ENCODE measurements around the gene DIP2B.

The DIP2B gene

DNA sequence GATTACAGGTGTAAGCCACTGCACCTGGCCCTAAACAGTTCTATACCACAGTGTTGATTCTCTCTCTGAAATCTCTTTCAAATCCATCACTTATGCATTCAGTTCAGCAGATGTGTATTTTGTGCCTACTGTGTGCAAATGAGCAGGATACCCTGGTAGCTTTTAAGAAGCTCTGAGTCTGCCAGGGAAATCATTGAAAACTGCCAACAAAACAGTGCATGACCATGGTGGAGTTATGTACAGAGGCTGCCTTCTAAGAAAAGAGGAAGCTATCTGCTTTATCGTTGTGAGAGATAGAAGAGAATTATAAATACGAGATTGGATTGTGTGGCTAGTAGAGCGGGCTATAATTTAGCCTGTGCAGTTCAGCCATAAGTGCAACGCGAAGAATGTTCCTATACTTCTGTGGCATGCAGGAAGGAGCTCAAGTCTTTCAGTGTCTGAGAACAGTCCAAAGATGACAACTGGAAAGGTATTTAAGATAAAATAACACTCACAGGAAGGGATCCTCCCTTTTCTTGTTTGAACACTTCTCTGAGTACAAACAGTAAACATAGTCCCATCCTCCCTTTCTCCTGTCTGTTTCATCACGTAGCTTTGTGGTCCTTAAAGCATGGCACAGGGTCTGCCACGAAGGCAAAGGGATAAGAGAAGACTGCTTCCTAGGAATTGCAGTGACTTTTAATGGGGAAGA lies 4.3 kb downstream of the DIP2B start:
- H3K4me3 ChIP-seq (ENCODE audit: control insufficient read depth, low read depth, low read length): no peak overlapping the region

DNA sequence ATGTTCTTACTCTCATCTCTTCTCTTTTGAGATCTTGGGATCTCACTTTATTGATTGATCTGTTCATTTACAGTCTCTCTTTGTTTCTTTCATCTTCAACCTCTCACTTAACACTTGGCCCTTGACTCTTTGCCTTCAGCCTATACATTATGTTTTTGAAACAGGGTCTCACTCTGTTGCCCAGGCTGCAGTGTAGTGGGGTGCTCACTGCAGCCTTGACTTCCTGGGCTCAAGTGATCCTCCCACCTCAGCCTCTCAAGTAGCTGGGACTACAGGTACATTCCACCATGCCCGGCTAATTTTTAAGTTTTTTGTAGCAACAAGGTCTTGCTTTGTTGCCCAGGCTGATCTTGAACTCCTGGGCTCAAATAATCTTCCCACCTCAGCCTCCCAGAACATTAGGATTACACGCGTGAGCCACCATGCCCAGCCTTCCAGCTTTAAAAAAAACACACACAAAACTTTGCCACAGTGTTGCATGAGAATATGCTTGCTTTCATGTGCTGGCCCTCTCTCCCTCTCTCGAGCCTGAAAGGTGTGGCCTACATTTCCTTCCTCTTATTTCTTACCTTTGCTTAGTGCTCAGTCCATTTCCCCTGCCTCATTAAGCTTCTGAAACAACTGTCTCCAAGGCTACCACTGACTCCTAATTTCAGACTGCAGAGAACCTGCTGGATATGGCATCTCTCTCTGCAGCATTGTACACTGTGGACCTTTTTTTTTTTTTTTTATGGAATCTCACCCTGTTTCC lies 9.9 kb downstream of the DIP2B start:
- no peak overlapping the region for H3K4me3 ChIP-seq (ENCODE audit: control insufficient read depth, low read depth, low read length)
- TF ChIP-seq, protein P1, sequence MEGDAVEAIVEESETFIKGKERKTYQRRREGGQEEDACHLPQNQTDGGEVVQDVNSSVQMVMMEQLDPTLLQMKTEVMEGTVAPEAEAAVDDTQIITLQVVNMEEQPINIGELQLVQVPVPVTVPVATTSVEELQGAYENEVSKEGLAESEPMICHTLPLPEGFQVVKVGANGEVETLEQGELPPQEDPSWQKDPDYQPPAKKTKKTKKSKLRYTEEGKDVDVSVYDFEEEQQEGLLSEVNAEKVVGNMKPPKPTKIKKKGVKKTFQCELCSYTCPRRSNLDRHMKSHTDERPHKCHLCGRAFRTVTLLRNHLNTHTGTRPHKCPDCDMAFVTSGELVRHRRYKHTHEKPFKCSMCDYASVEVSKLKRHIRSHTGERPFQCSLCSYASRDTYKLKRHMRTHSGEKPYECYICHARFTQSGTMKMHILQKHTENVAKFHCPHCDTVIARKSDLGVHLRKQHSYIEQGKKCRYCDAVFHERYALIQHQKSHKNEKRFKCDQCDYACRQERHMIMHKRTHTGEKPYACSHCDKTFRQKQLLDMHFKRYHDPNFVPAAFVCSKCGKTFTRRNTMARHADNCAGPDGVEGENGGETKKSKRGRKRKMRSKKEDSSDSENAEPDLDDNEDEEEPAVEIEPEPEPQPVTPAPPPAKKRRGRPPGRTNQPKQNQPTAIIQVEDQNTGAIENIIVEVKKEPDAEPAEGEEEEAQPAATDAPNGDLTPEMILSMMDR (conservative IDR thresholded peaks at IDR 0.05; ENCODE audit: control insufficient read depth, insufficient read depth, low read depth, low read length): no peak
- DNase-seq (ENCODE audit: low read depth): no peak

More for the DNA sequence above, 4.3 kb downstream of the DIP2B start:
- DNase-seq (ENCODE audit: low read depth): no peak
- TF ChIP-seq, protein P1 (conservative IDR thresholded peaks at IDR 0.05; ENCODE audit: control insufficient read depth, insufficient read depth, low read depth, low read length): no peak

DNA sequence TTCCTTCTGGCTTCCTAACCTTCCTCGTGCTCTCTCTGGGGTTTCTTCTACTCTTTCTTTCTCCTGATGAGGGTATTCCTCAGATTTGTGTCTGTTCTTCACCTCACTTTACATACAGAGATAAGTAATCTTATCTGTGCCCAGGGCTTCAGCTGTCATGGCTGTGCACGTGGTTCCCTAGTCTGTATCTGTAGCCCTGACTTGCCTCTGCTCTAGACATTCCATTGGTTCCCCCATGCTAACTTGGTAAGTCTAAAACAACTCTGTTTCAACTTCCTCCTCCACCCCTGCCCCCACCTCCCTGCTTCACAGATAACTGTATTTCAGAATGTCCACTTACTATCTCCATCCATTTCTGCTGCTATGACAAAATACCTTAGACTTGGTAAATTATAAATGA lies 10.8 kb downstream of the DIP2B start:
- DNase-seq (ENCODE audit: low read depth): no peak
- no peak overlapping the region for H3K4me3 ChIP-seq (ENCODE audit: control insufficient read depth, low read depth, low read length)
- TF ChIP-seq, protein P1 (conservative IDR thresholded peaks at IDR 0.05; ENCODE audit: control insufficient read depth, insufficient read depth, low read depth, low read length): no peak

GRCh38 chr12:50517421-50518048 lies 12.8 kb downstream of the DIP2B start:
- H3K4me3 ChIP-seq (ENCODE audit: control insufficient read depth, low read depth, low read length): no peak overlapping the region
- TF ChIP-seq, protein P1 (conservative IDR thresholded peaks at IDR 0.05; ENCODE audit: control insufficient read depth, insufficient read depth, low read depth, low read length): no peak
- peak; percentile 31 for DNase-seq (ENCODE audit: low read depth)

GRCh38 chr12:50518090-50518489 lies 13.3 kb downstream of the DIP2B start:
- DNase-seq (ENCODE audit: low read depth): no peak
- TF ChIP-seq, protein P1 (conservative IDR thresholded peaks at IDR 0.05; ENCODE audit: control insufficient read depth, insufficient read depth, low read depth, low read length): no peak
- H3K4me3 ChIP-seq (ENCODE audit: control insufficient read depth, low read depth, low read length): no peak overlapping the region

GRCh38 chr12:50519353-50519752 lies 14.6 kb downstream of the DIP2B start:
- H3K4me3 ChIP-seq (ENCODE audit: control insufficient read depth, low read depth, low read length): no peak overlapping the region
- TF ChIP-seq, protein P1 (conservative IDR thresholded peaks at IDR 0.05; ENCODE audit: control insufficient read depth, insufficient read depth, low read depth, low read length): no peak
- DNase-seq (ENCODE audit: low read depth): no peak

Measured in fibroblast of mammary gland (primary cell).